Testis (tissue), 3 donors: Measurements from ENCODE around the gene ATM. TPM values are rescaled to one million over a fixed set of nuclear protein-coding genes. Genes with fewer than 3 reads are reported as not detected.

Source experiments
- DNase-seq: peaks from one replicate; pipeline ENCODE4 v3.0.0-alpha.2; 2019
- H3K27ac ChIP-seq, 2 donors: fragments of 200-600 bp; sonication (generic); one replicate each; pipeline ENCODE4 v1.5.1; 2019
- H3K27me3 ChIP-seq: fragments of 200-600 bp; sonication (generic); one replicate; pipeline ENCODE4 v1.5.1; 2019
- H3K36me3 ChIP-seq: fragments of 200-600 bp; sonication (generic); one replicate; pipeline ENCODE4 v1.5.1; 2017; ENCODE audit warnings: low read depth; ENCODE audit errors: missing control alignments
- H3K4me1 ChIP-seq: fragments of 200-600 bp; sonication (generic); one replicate; pipeline ENCODE4 v1.5.1; 2019
- H3K4me3 ChIP-seq, 2 donors: fragments of 200-600 bp; sonication (generic); one replicate each; pipeline ENCODE4 v1.5.1; 2017 to 2019
- H3K9me3 ChIP-seq: fragments of 200-600 bp; sonication (generic); one replicate; pipeline ENCODE4 v1.5.1; 2017
- CTCF ChIP-seq, 3 experiments: fragments of 450-650 bp in 2 of 3; fragments of 200-600 bp in 1 of 3; sonication (generic) in 1 of 3; IDR thresholded peaks; one replicate each; pipeline ENCODE4 v1.5.1; 2016 to 2019; ENCODE audit warnings: antibody characterized with exemption in 3 of 3, mild to moderate bottlenecking in 2 of 3, moderate library complexity in 1 of 3
- POLR2A ChIP-seq: fragments of 450-650 bp; IDR thresholded peaks from one replicate; pipeline ENCODE4 v1.6.1; 2017; ENCODE audit warnings: antibody characterized with exemption, mild to moderate bottlenecking, moderate library complexity
- WGBS, 2 donors: methylation state at CpG; one replicate each; pipeline ENCODE4 v1.1.5; 2018; 5-methylcytosine and 5-hydroxymethylcytosine counted together
- intact Hi-C: fragments of 100-400 bp; cut with DNase I; formaldehyde crosslinking; loops from one replicate; pipeline ENCODE4 v1.15.1; 2023; ENCODE audit warnings: low total_unique reads
- polyA plus RNA-seq: library from polyadenylated mRNA; stranded (reverse); fragments of 350-450 nt; fragmentation: Illumina TruSeq; extraction: RNeasy Lipid Tissue Mini Kit (QIAGEN cat#74804); gene quantifications from one replicate; pipeline ENCODE4 v1.2.3, GENCODE V29; 2014; ENCODE audit warnings: low read depth, low replicate concordance; ENCODE audit not compliant: insufficient read depth
- total RNA-seq, 2 donors: library from RNA; depleted of rRNA; stranded (reverse); fragments of >200 nt; gene quantifications; one replicate each; pipeline ENCODE4 v1.2.3, GENCODE V29; 2016

Gene ATM
- total and polyA plus RNA-seq, 3 donors from 2014 or later, result 19.3 to 95.4 (median 92.3) TPM

- TF ChIP-seq POLR2A (no peak), CTCF (IDR thresholded peaks at IDR 0.05) (no peak)
- no peak for DNase-seq
- H3K27me3 ChIP-seq, result no peaks in the 10 kb centered on the region
- H3K9me3 ChIP-seq, result no peaks in the 10 kb centered on the region
- intact Hi-C loops, result no loop called here
- H3K36me3 ChIP-seq, result no peaks in the 10 kb centered on the region
- H3K4me3 ChIP-seq, result no peak overlapping the region
- no peak overlapping the region for H3K27ac ChIP-seq
- no peaks in the 10 kb centered on the region for H3K4me1 ChIP-seq
Observed at GRCh38 chr11:108239076-108239475, 16.2 kb downstream of the ATM start.

- DNase-seq, result no peak
- intact Hi-C loops, result no loop called here
- Histone ChIP-seq H3K4me1 (no peaks in the 10 kb centered on the region), H3K36me3 (no peaks in the 10 kb centered on the region), H3K4me3 (no peak overlapping the region), H3K27ac (no peak overlapping the region), H3K9me3 (no peaks in the 10 kb centered on the region), H3K27me3 (no peaks in the 10 kb centered on the region)
- WGBS, 2 donors, result 88 to 95% methylated on average over 4 of the region's 4 CpGs
- TF ChIP-seq CTCF (IDR thresholded peaks at IDR 0.05) (no peak), POLR2A (no peak)
Observed at GRCh38 chr11:108241330-108242037, 18.6 kb downstream of the ATM start.

- no peak overlapping the region for H3K27ac ChIP-seq
- no peaks in the 10 kb centered on the region for H3K27me3 ChIP-seq
- H3K4me1 ChIP-seq, result no peaks in the 10 kb centered on the region
- H3K36me3 ChIP-seq, result no peaks in the 10 kb centered on the region
- DNase-seq, result no peak
- no peaks in the 10 kb centered on the region for H3K9me3 ChIP-seq
- H3K4me3 ChIP-seq, result no peak overlapping the region
- WGBS, 2 donors, result 98 to 100% methylated on average over 2 of the region's 2 CpGs
- intact Hi-C loops, result no loop called here
- TF ChIP-seq POLR2A (no peak), CTCF (IDR thresholded peaks at IDR 0.05) (no peak)
Observed at GRCh38 chr11:108242422-108242821, 19.6 kb downstream of the ATM start.

- no peak overlapping the region for H3K4me3 ChIP-seq
- no peaks in the 10 kb centered on the region for H3K9me3 ChIP-seq
- no peak for DNase-seq
- H3K36me3 ChIP-seq, result no peaks in the 10 kb centered on the region
- no peak overlapping the region for H3K27ac ChIP-seq
- intact Hi-C loops, result no loop called here
- H3K27me3 ChIP-seq, result no peaks in the 10 kb centered on the region
- WGBS, 2 donors, result 76 to 95% methylated on average over 3 of the region's 3 CpGs
- H3K4me1 ChIP-seq, result no peaks in the 10 kb centered on the region
- TF ChIP-seq CTCF (IDR thresholded peaks at IDR 0.05) (no peak), POLR2A (no peak)
Observed at GRCh38 chr11:108246308-108246707, 23.4 kb downstream of the ATM start.

GRCh38 chr11:108246885-108247284, 24.0 kb downstream of the ATM start:
- H3K36me3 ChIP-seq, result no peaks in the 10 kb centered on the region
- WGBS, 2 donors, result 90 to 91% methylated on average over 2 of the region's 2 CpGs
- no peak overlapping the region for H3K4me3 ChIP-seq

More at GRCh38 chr11:108246885-108247284, 24.0 kb downstream of the ATM start:
- intact Hi-C loops, result no loop called here
- TF ChIP-seq CTCF (IDR thresholded peaks at IDR 0.05) (no peak), POLR2A (no peak)
- no peak for DNase-seq
- Histone ChIP-seq H3K4me1 (no peaks in the 10 kb centered on the region), H3K9me3 (no peaks in the 10 kb centered on the region), H3K27me3 (no peaks in the 10 kb centered on the region), H3K27ac (no peak overlapping the region)
